Right lobe of liver (tissue), 4 donors: Measurements from ENCODE around the gene GRXCR1.

ENCODE experiments used
- CTCF ChIP-seq, 4 donors: fragments of 200-600 bp in 3 of 4; fragments of 450-650 bp in 1 of 4; IDR thresholded peaks; one replicate each; pipeline versions ENCODE4 v1.5.1 to v1.8.0; 2016 to 2022; ENCODE audit warnings: antibody characterized with exemption in 4 of 4, mild to moderate bottlenecking in 2 of 4
- POLR2A ChIP-seq: fragments of 450-650 bp; IDR thresholded peaks from one replicate; pipeline ENCODE4 v1.6.1; 2017; ENCODE audit warnings: antibody characterized with exemption, mild to moderate bottlenecking
- donor health status: DM: no; HTN: no; CAD: no.
- donor health status: DM: no; HTN: no; CAD: no.
- donor health status: DM: no; HTN: yes; CAD: no.

GRCh38 chr4:42906891-42907759, 14.6 kb downstream of the GRXCR1 start:
- TF ChIP-seq CTCF (IDR thresholded peaks at IDR 0.05) (no peak), POLR2A (no peak)
